ENCODE measurements around the gene FSTL4. TPM values are rescaled to one million over a fixed set of nuclear protein-coding genes. Genes with fewer than 3 reads are reported as not detected.
A peak's percentile ranks its signal among the peaks of the same experiment; 100 is the strongest.

The FSTL4 gene
- polyA plus RNA-seq, 3 donors: not detected

DNA sequence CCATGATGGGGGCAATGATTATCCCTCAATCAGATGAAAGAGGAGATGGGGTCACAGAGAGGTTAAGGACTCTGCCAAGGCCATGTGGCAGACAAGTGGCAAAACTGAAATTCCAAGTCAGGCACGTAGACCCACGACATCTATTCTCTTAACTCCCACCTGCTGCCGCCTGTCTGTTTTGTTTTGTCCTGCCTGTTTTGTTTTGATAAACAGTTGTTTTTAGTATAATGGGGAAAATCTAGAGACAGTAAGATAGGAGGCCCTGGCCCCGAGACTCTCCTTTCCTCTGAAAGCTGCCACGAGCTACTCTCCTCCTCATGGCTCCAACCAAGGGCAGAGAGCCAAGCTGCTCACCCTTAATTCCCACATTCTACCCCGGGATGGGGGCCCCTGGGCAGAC, 4.9 kb downstream of the FSTL4 start:
- Histone ChIP-seq H4K20me1 (ENCODE audit: insufficient read depth, low read length) (no peaks in the 10 kb centered on the region), H3K27ac (ENCODE audit: low read depth in 1 of 2, low read length in 2 of 2) (no peak overlapping the region), H3K9me3 (replicated peaks in 1 of 2; ENCODE audit: control insufficient read depth in 1 of 2, insufficient read depth in 1 of 2, low read length in 2 of 2) (peaks cover 0 to 15% of the 10 kb centered on the region in 2 donors), H3K4me2 (replicated peaks; ENCODE audit: extremely low read depth, low read length, poor library complexity, severe bottlenecking) (no peak overlapping the region), H3K79me2 (ENCODE audit: insufficient read depth, low read length) (no peaks in the 10 kb centered on the region), H2AFZ (ENCODE audit: insufficient read depth, low read depth, low read length, poor library complexity, severe bottlenecking) (no peak overlapping the region), H3K4me3 (replicated peaks in 1 of 3; ENCODE audit: low read depth in 2 of 3, low read length in 3 of 3) (no peak overlapping the region), H3K36me3 (replicated peaks in 1 of 2; ENCODE audit: control insufficient read depth in 1 of 2, insufficient read depth in 2 of 2, low read length in 2 of 2) (no peaks in the 10 kb centered on the region), H3K9ac (ENCODE audit: insufficient read depth, low read length, poor library complexity, severe bottlenecking) (no peak overlapping the region), H3K27me3 (ENCODE audit: control insufficient read depth in 2 of 2, insufficient read depth in 2 of 2, low read length in 2 of 2) (peaks cover 47 to 48% of the 10 kb centered on the region in 2 donors), H3K4me1 (ENCODE audit: control insufficient read depth in 1 of 2, insufficient read depth in 2 of 2, low read length in 2 of 2) (no peaks in the 10 kb centered on the region)
- peaks cover 0 to 8% (median 0%) of the 10 kb centered on the region in 7 donors for H3K9me3 Mint-ChIP-seq
- H3K36me3 Mint-ChIP-seq: no peaks in the 10 kb centered on the region
- peaks cover 29 to 66% (median 50%) of the 10 kb centered on the region in 3 donors for H3K27me3 Mint-ChIP-seq (ENCODE audit: low read depth in 3 of 3)
- DNase-seq: no peak
- WGBS (ENCODE audit: insufficient coverage): no CpG with 5 or more reads among the region's 6 CpGs
- H3K4me1 Mint-ChIP-seq: peaks cover 7% of the 10 kb centered on the region
- intact Hi-C loops (cut with micrococcal nuclease): no loop called here
- H3K27ac Mint-ChIP-seq: no peak overlapping the region
- H3K4me3 Mint-ChIP-seq: peak overlapping the region in 1 of 2 donors; percentile 55
- TF ChIP-seq CTCF (IDR thresholded peaks at IDR 0.05): no peak

GRCh38 chr5:133606835-133607234, 5.5 kb downstream of the FSTL4 start:
- Mint-ChIP-seq H3K4me3 (no peak overlapping the region), H3K4me1 (peaks cover 7% of the 10 kb centered on the region), H3K9me3 (peaks cover 0 to 8% (median 0%) of the 10 kb centered on the region in 7 donors), H3K27me3 (ENCODE audit: low read depth in 3 of 3) (peaks cover 34 to 67% (median 51%) of the 10 kb centered on the region in 3 donors), H3K27ac (no peak overlapping the region), H3K36me3 (no peaks in the 10 kb centered on the region)
- H3K4me3 ChIP-seq (replicated peaks in 1 of 3; ENCODE audit: low read depth in 2 of 3, low read length in 3 of 3): no peak overlapping the region
- H2AFZ ChIP-seq (ENCODE audit: insufficient read depth, low read depth, low read length, poor library complexity, severe bottlenecking): no peak overlapping the region
- no peak for DNase-seq
- peaks cover 45 to 48% of the 10 kb centered on the region in 2 donors for H3K27me3 ChIP-seq (ENCODE audit: control insufficient read depth in 2 of 2, insufficient read depth in 2 of 2, low read length in 2 of 2)
- 80% methylated on average over 1 of the region's 2 CpGs for WGBS (ENCODE audit: insufficient coverage)
- H3K36me3 ChIP-seq (replicated peaks in 1 of 2; ENCODE audit: control insufficient read depth in 1 of 2, insufficient read depth in 2 of 2, low read length in 2 of 2): no peaks in the 10 kb centered on the region
- no peaks in the 10 kb centered on the region for H4K20me1 ChIP-seq (ENCODE audit: insufficient read depth, low read length)
- intact Hi-C loops (cut with micrococcal nuclease): no loop called here
- no peaks in the 10 kb centered on the region for H3K79me2 ChIP-seq (ENCODE audit: insufficient read depth, low read length)
- H3K4me1 ChIP-seq (ENCODE audit: control insufficient read depth in 1 of 2, insufficient read depth in 2 of 2, low read length in 2 of 2): no peaks in the 10 kb centered on the region
- TF ChIP-seq CTCF (IDR thresholded peaks at IDR 0.05): no peak
- no peak overlapping the region for H3K9ac ChIP-seq (ENCODE audit: insufficient read depth, low read length, poor library complexity, severe bottlenecking)
- no peak overlapping the region for H3K27ac ChIP-seq (ENCODE audit: low read depth in 1 of 2, low read length in 2 of 2)
- H3K4me2 ChIP-seq (replicated peaks; ENCODE audit: extremely low read depth, low read length, poor library complexity, severe bottlenecking): no peak overlapping the region
- peaks cover 0 to 15% of the 10 kb centered on the region in 2 donors for H3K9me3 ChIP-seq (replicated peaks in 1 of 2; ENCODE audit: control insufficient read depth in 1 of 2, insufficient read depth in 1 of 2, low read length in 2 of 2)

All from CD14-positive monocyte (primary cell).